NCI-H187 (cell line): ENCODE results near the gene TMCC3.

Experiments used
- DNase-seq, 2 experiments: peaks; one replicate each; lab custom pipeline; 2025; lab: John Stamatoyannopoulos, UW

Gene TMCC3

GRCh38 chr12:94532490-94533422 is 117.6 kb downstream of the TMCC3 start:
- DNase-seq = peak; percentile 69 to 75

- no peak for DNase-seq
Observed at GRCh38 chr12:94531196-94531720, 119.1 kb downstream of the TMCC3 start.

- DNase-seq = no peak
Observed at GRCh38 chr12:94525951-94526350, 124.4 kb downstream of the TMCC3 start.
